ENCODE data around the gene SMR3A.

SMR3A gene

GRCh38 chr4:70382691-70383181, 22.2 kb downstream of the SMR3A start, which contains the start of gene SMR3B:
Gene SMR3B (plus strand): TSS chr4:70383131. CDS start chr4:70384511, 1,380 bp downstream.
- Mint-ChIP-seq H3K9me3 (no peaks in the 10 kb centered on the region), H3K4me3 (no peak within 1 kb of the TSS), H3K27me3 (no peaks in the 10 kb centered on the region), H3K27ac (no peak within 1 kb of the TSS), H3K4me1 (ENCODE audit: low read depth) (no peaks in the 10 kb centered on the region), H3K36me3 (ENCODE audit: low read depth) (no peaks in the 10 kb centered on the region)
- intact Hi-C loops (cut with micrococcal nuclease): no loop called here

- no peaks in the 10 kb centered on the region for H3K27me3 Mint-ChIP-seq
- intact Hi-C loops (cut with micrococcal nuclease): no loop called here
- no peaks in the 10 kb centered on the region for H3K4me1 Mint-ChIP-seq (ENCODE audit: low read depth)
- no peaks in the 10 kb centered on the region for H3K9me3 Mint-ChIP-seq
- H3K27ac Mint-ChIP-seq: no peak overlapping the region
- no peak overlapping the region for H3K4me3 Mint-ChIP-seq
- no peaks in the 10 kb centered on the region for H3K36me3 Mint-ChIP-seq (ENCODE audit: low read depth)
Measured at GRCh38 chr4:70392057-70392776, 31.7 kb downstream of the SMR3A start.

- intact Hi-C loops (cut with micrococcal nuclease): no loop called here
- Mint-ChIP-seq H3K27ac (no peak within 1 kb of the TSS), H3K36me3 (ENCODE audit: low read depth) (no peaks in the 10 kb centered on the region), H3K9me3 (no peaks in the 10 kb centered on the region), H3K27me3 (no peaks in the 10 kb centered on the region), H3K4me3 (no peak within 1 kb of the TSS), H3K4me1 (ENCODE audit: low read depth) (no peaks in the 10 kb centered on the region)
Measured at GRCh38 chr4:70397580-70397979, 37.0 kb downstream of the SMR3A start, which contains the start of gene OPRPN. Gene OPRPN (plus strand): TSS chr4:70397940. CDS start chr4:70399286, 1,346 bp downstream.

- intact Hi-C loops (cut with micrococcal nuclease): no loop called here
- no peaks in the 10 kb centered on the region for H3K27me3 Mint-ChIP-seq
- H3K36me3 Mint-ChIP-seq (ENCODE audit: low read depth): no peaks in the 10 kb centered on the region
- H3K4me1 Mint-ChIP-seq (ENCODE audit: low read depth): no peaks in the 10 kb centered on the region
- no peak overlapping the region for H3K4me3 Mint-ChIP-seq
- H3K9me3 Mint-ChIP-seq: no peaks in the 10 kb centered on the region
- H3K27ac Mint-ChIP-seq: no peak overlapping the region
Measured at GRCh38 chr4:70399319-70399718, 38.8 kb downstream of the SMR3A start.

- intact Hi-C loops (cut with micrococcal nuclease): no loop called here
- Mint-ChIP-seq H3K9me3 (no peaks in the 10 kb centered on the region), H3K4me3 (no peak overlapping the region), H3K4me1 (ENCODE audit: low read depth) (no peaks in the 10 kb centered on the region), H3K27me3 (no peaks in the 10 kb centered on the region), H3K36me3 (ENCODE audit: low read depth) (no peaks in the 10 kb centered on the region), H3K27ac (no peak overlapping the region)
Measured at GRCh38 chr4:70402762-70403161, 42.2 kb downstream of the SMR3A start.

- intact Hi-C loops (cut with micrococcal nuclease): no loop called here
- H3K4me3 Mint-ChIP-seq: no peak overlapping the region
- H3K27me3 Mint-ChIP-seq: no peaks in the 10 kb centered on the region
- no peaks in the 10 kb centered on the region for H3K4me1 Mint-ChIP-seq (ENCODE audit: low read depth)
- H3K27ac Mint-ChIP-seq: no peak overlapping the region
- no peaks in the 10 kb centered on the region for H3K9me3 Mint-ChIP-seq
- H3K36me3 Mint-ChIP-seq (ENCODE audit: low read depth): no peaks in the 10 kb centered on the region
Measured at GRCh38 chr4:70405765-70406164, 45.2 kb downstream of the SMR3A start.
